ENCODE data around the gene HERC4. TPM values are rescaled to one million over a fixed set of nuclear protein-coding genes. Genes with fewer than 3 reads are reported as not detected.
A peak's percentile ranks its signal among the peaks of the same experiment; 100 is the strongest.

The HERC4 gene
- total and polyA plus RNA-seq, 4 donors = 9.5 to 108 (median 55.0) TPM

GRCh38 chr10:68075550-68076004, 494 bp upstream of the HERC4 start:
- peak overlapping the region in 1 of 2 donors; percentile 69 for H3K4me3 ChIP-seq (ENCODE audit: low read length in 2 of 2)
- intact Hi-C loops (cut with DNase I) = loop anchor here (10.0 kb wide), 2 partner anchors 221 to 259 kb away; partner anchors contain the start of genes HNRNPH3 (in 1 of the 2) and PBLD (in 1 of the 2)
- no peaks in the 10 kb centered on the region for H3K4me1 ChIP-seq (ENCODE audit: control insufficient read depth in 1 of 2, insufficient read depth in 2 of 2, low read length in 2 of 2)
- H3K9me3 ChIP-seq (ENCODE audit: control insufficient read depth, low read length) = no peaks in the 10 kb centered on the region
- no peaks in the 10 kb centered on the region for H3K36me3 ChIP-seq (ENCODE audit: control insufficient read depth in 1 of 2, insufficient read depth in 2 of 2, low read length in 1 of 2)
- no peaks in the 10 kb centered on the region for H3K27me3 ChIP-seq (ENCODE audit: control insufficient read depth in 1 of 2, insufficient read depth in 2 of 2, low read length in 1 of 2)
- ATAC-seq (ENCODE audit: low FRiP score) (no peak), DNase-seq (no peak)
- no peak overlapping the region for H3K27ac ChIP-seq (ENCODE audit: low read depth in 1 of 2, low read length in 2 of 2)
- WGBS, 2 donors = 25 to 26% methylated on average over 3 of the region's 3 CpGs

- intact Hi-C loops (cut with DNase I) = loop anchor here (10.0 kb wide), 2 partner anchors 219 to 261 kb away; partner anchors contain the start of genes HNRNPH3 (in 1 of the 2) and PBLD (in 1 of the 2)
- no peaks in the 10 kb centered on the region for H3K4me1 ChIP-seq (ENCODE audit: control insufficient read depth in 1 of 2, insufficient read depth in 2 of 2, low read length in 2 of 2)
- no peaks in the 10 kb centered on the region for H3K36me3 ChIP-seq (ENCODE audit: control insufficient read depth in 1 of 2, insufficient read depth in 2 of 2, low read length in 1 of 2)
- 1% methylated on average over 27 of the region's 27 CpGs for WGBS, 2 donors
- H3K27ac ChIP-seq (ENCODE audit: low read depth in 1 of 2, low read length in 2 of 2) = peak overlapping the region; percentile 83 to 97
- no peaks in the 10 kb centered on the region for H3K9me3 ChIP-seq (ENCODE audit: control insufficient read depth, low read length)
- no peaks in the 10 kb centered on the region for H3K27me3 ChIP-seq (ENCODE audit: control insufficient read depth in 1 of 2, insufficient read depth in 2 of 2, low read length in 1 of 2)
- H3K4me3 ChIP-seq (ENCODE audit: low read length in 2 of 2) = peak overlapping the region; percentile 91 to 94
- ATAC-seq (ENCODE audit: low FRiP score) = peak; percentile 73
- no peak for DNase-seq
These were observed 880 bp downstream of the HERC4 start for GRCh38 chr10:68074031-68074774.

- DNase-seq = no peak
- ATAC-seq (ENCODE audit: low FRiP score) = no peak
- no peaks in the 10 kb centered on the region for H3K4me1 ChIP-seq (ENCODE audit: control insufficient read depth in 1 of 2, insufficient read depth in 2 of 2, low read length in 2 of 2)
- H3K9me3 ChIP-seq (ENCODE audit: control insufficient read depth, low read length) = no peaks in the 10 kb centered on the region
- no peaks in the 10 kb centered on the region for H3K27me3 ChIP-seq (ENCODE audit: control insufficient read depth in 1 of 2, insufficient read depth in 2 of 2, low read length in 1 of 2)
- WGBS, 2 donors = 13 to 17% methylated on average over 3 of the region's 3 CpGs
- intact Hi-C loops (cut with DNase I) = loop anchor here (10.0 kb wide), 2 partner anchors 219 to 261 kb away; partner anchors contain the start of genes HNRNPH3 (in 1 of the 2) and PBLD (in 1 of the 2)
- H3K36me3 ChIP-seq (ENCODE audit: control insufficient read depth in 1 of 2, insufficient read depth in 2 of 2, low read length in 1 of 2) = no peaks in the 10 kb centered on the region
- H3K27ac ChIP-seq (ENCODE audit: low read depth in 1 of 2, low read length in 2 of 2) = no peak overlapping the region
- H3K4me3 ChIP-seq (ENCODE audit: low read length in 2 of 2) = peak overlapping the region; percentile 91 to 94
These were observed 1.5 kb downstream of the HERC4 start for GRCh38 chr10:68073631-68074030.

- Histone ChIP-seq H3K4me1 (ENCODE audit: control insufficient read depth in 1 of 2, insufficient read depth in 2 of 2, low read length in 2 of 2) (no peaks in the 10 kb centered on the region), H3K4me3 (ENCODE audit: low read length in 2 of 2) (no peak overlapping the region), H3K36me3 (ENCODE audit: control insufficient read depth in 1 of 2, insufficient read depth in 2 of 2, low read length in 1 of 2) (no peaks in the 10 kb centered on the region), H3K27me3 (ENCODE audit: control insufficient read depth in 1 of 2, insufficient read depth in 2 of 2, low read length in 1 of 2) (no peaks in the 10 kb centered on the region), H3K9me3 (ENCODE audit: control insufficient read depth, low read length) (no peaks in the 10 kb centered on the region), H3K27ac (ENCODE audit: low read depth in 1 of 2, low read length in 2 of 2) (no peak overlapping the region)
- 65% methylated on average over 3 of the region's 3 CpGs for WGBS, 2 donors
- intact Hi-C loops (cut with DNase I) = no loop called here
- DNase-seq (no peak), ATAC-seq (ENCODE audit: low FRiP score) (no peak)
These were observed 7.6 kb downstream of the HERC4 start for GRCh38 chr10:68067508-68067907.

GRCh38 chr10:68067029-68067428, 8.1 kb downstream of the HERC4 start:
- no peak for ATAC-seq (ENCODE audit: low FRiP score)
- H3K27ac ChIP-seq (ENCODE audit: low read depth in 1 of 2, low read length in 2 of 2) = no peak overlapping the region
- no peak for DNase-seq
- H3K36me3 ChIP-seq (ENCODE audit: control insufficient read depth in 1 of 2, insufficient read depth in 2 of 2, low read length in 1 of 2) = no peaks in the 10 kb centered on the region
- H3K4me1 ChIP-seq (ENCODE audit: control insufficient read depth in 1 of 2, insufficient read depth in 2 of 2, low read length in 2 of 2) = no peaks in the 10 kb centered on the region
- WGBS, 2 donors = 50 to 63% methylated on average over 4 of the region's 4 CpGs
- no peaks in the 10 kb centered on the region for H3K9me3 ChIP-seq (ENCODE audit: control insufficient read depth, low read length)
- no peak overlapping the region for H3K4me3 ChIP-seq (ENCODE audit: low read length in 2 of 2)
- H3K27me3 ChIP-seq (ENCODE audit: control insufficient read depth in 1 of 2, insufficient read depth in 2 of 2, low read length in 1 of 2) = no peaks in the 10 kb centered on the region
- intact Hi-C loops (cut with DNase I) = no loop called here

- Histone ChIP-seq H3K27ac (ENCODE audit: low read depth in 1 of 2, low read length in 2 of 2) (no peak overlapping the region), H3K4me1 (ENCODE audit: control insufficient read depth in 1 of 2, insufficient read depth in 2 of 2, low read length in 2 of 2) (no peaks in the 10 kb centered on the region), H3K36me3 (ENCODE audit: control insufficient read depth in 1 of 2, insufficient read depth in 2 of 2, low read length in 1 of 2) (no peaks in the 10 kb centered on the region), H3K27me3 (ENCODE audit: control insufficient read depth in 1 of 2, insufficient read depth in 2 of 2, low read length in 1 of 2) (no peaks in the 10 kb centered on the region), H3K9me3 (ENCODE audit: control insufficient read depth, low read length) (no peaks in the 10 kb centered on the region), H3K4me3 (ENCODE audit: low read length in 2 of 2) (no peak overlapping the region)
- DNase-seq (no peak), ATAC-seq (ENCODE audit: low FRiP score) (no peak)
- intact Hi-C loops (cut with DNase I) = no loop called here
- WGBS, 2 donors = 94 to 98% methylated on average over 3 of the region's 3 CpGs
These were observed 21.5 kb downstream of the HERC4 start for GRCh38 chr10:68053553-68053952.

GRCh38 chr10:68052463-68052862, 22.6 kb downstream of the HERC4 start:
- Histone ChIP-seq H3K27ac (ENCODE audit: low read depth in 1 of 2, low read length in 2 of 2) (no peak overlapping the region), H3K36me3 (ENCODE audit: control insufficient read depth in 1 of 2, insufficient read depth in 2 of 2, low read length in 1 of 2) (no peaks in the 10 kb centered on the region), H3K9me3 (ENCODE audit: control insufficient read depth, low read length) (no peaks in the 10 kb centered on the region), H3K27me3 (ENCODE audit: control insufficient read depth in 1 of 2, insufficient read depth in 2 of 2, low read length in 1 of 2) (no peaks in the 10 kb centered on the region), H3K4me3 (ENCODE audit: low read length in 2 of 2) (no peak overlapping the region), H3K4me1 (ENCODE audit: control insufficient read depth in 1 of 2, insufficient read depth in 2 of 2, low read length in 2 of 2) (no peaks in the 10 kb centered on the region)
- 83 to 88% methylated on average over 2 of the region's 2 CpGs for WGBS, 2 donors
- ATAC-seq (ENCODE audit: low FRiP score) = no peak
- intact Hi-C loops (cut with DNase I) = no loop called here
- no peak for DNase-seq

- ATAC-seq (ENCODE audit: low FRiP score) (no peak), DNase-seq (no peak)
- no peaks in the 10 kb centered on the region for H3K36me3 ChIP-seq (ENCODE audit: control insufficient read depth in 1 of 2, insufficient read depth in 2 of 2, low read length in 1 of 2)
- H3K4me3 ChIP-seq (ENCODE audit: low read length in 2 of 2) = no peak overlapping the region
- H3K27ac ChIP-seq (ENCODE audit: low read depth in 1 of 2, low read length in 2 of 2) = no peak overlapping the region
- no peaks in the 10 kb centered on the region for H3K4me1 ChIP-seq (ENCODE audit: control insufficient read depth in 1 of 2, insufficient read depth in 2 of 2, low read length in 2 of 2)
- intact Hi-C loops (cut with DNase I) = no loop called here
- H3K27me3 ChIP-seq (ENCODE audit: control insufficient read depth in 1 of 2, insufficient read depth in 2 of 2, low read length in 1 of 2) = no peaks in the 10 kb centered on the region
- WGBS, 2 donors = 74 to 76% methylated on average over 8 of the region's 8 CpGs
- H3K9me3 ChIP-seq (ENCODE audit: control insufficient read depth, low read length) = no peaks in the 10 kb centered on the region
These were observed 25.6 kb downstream of the HERC4 start for GRCh38 chr10:68049289-68050078.
